Stimulated activated CD4-positive, alpha-beta T cell treated with anti-CD3 and anti-CD28 coated beads, Interleukin-15, amount 100 ng/mL, for 1 hour (primary cell): ENCODE results near the gene CRTC3.
A peak's percentile ranks its signal among the peaks of the same experiment; 100 is the strongest.

ENCODE experiments used
- DNase-seq, 2 donors: peaks; one replicate each; pipeline ENCODE4 v3.0.0-alpha.2; 2020; ENCODE audit warnings: low read depth in 1 of 2, low spot score in 1 of 2

Gene CRTC3

DNA sequence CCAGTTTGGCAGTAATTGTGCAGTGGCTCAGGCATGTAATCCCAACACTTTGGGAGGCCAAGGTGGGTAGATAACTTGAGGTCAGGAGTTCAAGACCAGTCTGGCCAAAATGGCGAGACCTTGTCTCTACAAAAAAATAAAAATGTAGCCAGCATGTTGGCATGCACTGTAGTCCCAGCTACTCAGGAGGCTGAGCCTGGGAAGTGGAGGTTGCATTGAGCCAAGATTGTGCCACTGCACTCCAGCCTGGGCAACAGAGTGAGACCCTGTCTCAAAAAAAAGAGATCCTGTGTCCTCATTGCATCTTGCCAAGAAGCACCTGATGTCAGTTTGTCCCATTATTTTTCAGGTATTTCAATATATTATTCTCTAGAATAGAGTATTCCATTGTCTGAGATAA, 61.8 kb downstream of the CRTC3 start:
- no peak for DNase-seq

GRCh38 chr15:90592131-90592881, 62.6 kb downstream of the CRTC3 start:
- no peak for DNase-seq

DNA sequence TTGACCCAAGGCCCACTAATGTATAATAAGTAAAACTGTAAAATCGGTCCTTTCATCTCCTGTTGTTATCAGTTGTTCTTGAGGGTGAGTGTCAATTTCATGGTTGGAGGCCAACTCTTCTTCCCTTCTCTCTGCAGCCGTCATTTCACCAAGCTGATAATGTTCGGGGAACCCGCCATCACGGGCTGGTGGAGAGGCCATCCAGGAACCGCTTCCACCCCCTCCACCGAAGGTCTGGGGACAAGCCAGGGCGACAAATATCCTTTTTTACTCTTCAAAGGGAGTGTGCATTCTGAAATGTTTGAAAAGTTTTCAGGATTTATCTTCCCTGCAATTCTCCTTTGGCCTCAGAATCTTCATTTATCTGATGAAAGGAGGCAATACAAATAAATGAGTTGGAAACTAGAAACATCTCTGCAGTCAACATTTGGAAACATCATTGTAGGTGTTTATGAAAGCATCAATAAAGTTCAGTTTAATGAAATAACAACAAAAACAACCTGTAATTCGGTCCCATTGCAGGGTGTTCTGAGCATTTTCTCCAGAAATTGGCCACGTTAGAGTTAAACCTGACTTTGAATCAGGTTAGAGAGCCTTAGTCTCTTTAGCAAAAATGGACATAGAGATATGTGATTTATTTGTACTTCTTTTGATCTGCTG, 63.9 kb downstream of the CRTC3 start:
- DNase-seq, result no peak

- peak; percentile 49 to 72 for DNase-seq
Measured at GRCh38 chr15:90594301-90594738, 64.6 kb downstream of the CRTC3 start.

GRCh38 chr15:90595763-90596155, 66.0 kb downstream of the CRTC3 start:
- DNase-seq, result no peak

GRCh38 chr15:90596943-90597342, 67.2 kb downstream of the CRTC3 start:
- no peak for DNase-seq

GRCh38 chr15:90597577-90597976, 67.9 kb downstream of the CRTC3 start:
- DNase-seq, result no peak

DNA sequence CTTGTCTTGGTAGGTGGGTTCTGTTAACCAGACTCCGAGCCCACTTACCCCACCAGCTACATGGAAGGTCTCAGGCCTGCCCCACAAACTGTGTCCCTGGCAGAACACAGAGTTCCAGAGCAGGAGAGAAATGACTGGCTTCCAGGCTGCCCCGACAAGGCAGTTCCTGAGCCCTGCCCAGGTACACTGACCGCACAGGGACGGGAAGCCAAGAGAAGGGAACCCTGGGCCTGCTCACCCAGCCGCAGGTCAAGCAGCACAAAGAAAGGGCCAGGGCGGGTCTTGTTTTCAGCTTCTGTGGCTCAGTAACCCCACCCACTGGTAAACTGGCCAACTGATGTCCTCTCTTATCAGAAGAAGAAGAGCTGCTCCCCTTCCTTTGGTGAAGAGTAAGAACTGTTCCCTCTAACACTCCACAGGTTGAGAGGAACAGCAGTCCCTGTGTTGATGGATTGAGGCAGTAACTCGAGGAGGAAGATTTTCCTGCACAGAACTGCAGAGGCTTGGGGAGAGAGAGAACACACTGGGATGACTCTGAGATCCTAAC, 68.4 kb downstream of the CRTC3 start:
- no peak for DNase-seq

GRCh38 chr15:90598679-90599078, 69.0 kb downstream of the CRTC3 start:
- DNase-seq, result no peak

GRCh38 chr15:90599116-90599515, 69.4 kb downstream of the CRTC3 start:
- no peak for DNase-seq

GRCh38 chr15:90599644-90600043, 69.9 kb downstream of the CRTC3 start:
- no peak for DNase-seq

- no peak for DNase-seq
Measured at GRCh38 chr15:90600954-90601353, 71.2 kb downstream of the CRTC3 start.

DNA sequence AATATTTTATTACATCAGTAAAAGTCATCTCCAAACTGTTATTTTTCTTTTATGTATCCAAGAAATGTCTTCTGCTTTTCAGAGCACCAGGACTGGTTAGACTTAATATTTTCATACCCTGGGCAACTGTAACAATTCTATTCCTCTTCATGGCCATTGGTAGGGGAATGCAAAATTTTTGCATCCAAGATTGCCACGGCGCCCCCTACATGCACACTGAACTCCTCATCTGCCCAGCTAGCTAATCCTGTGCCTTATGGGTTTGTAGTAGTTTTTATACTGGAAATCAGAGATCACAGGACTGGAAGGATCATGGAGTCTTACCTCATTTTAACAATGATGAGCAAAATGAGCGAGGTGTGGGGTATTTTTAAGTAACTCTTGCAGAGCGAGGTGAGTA, 74.2 kb downstream of the CRTC3 start:
- peak in 1 of 2 donors; percentile 20 for DNase-seq

- DNase-seq, result no peak
Measured at GRCh38 chr15:90606641-90607040, 76.9 kb downstream of the CRTC3 start.

DNA sequence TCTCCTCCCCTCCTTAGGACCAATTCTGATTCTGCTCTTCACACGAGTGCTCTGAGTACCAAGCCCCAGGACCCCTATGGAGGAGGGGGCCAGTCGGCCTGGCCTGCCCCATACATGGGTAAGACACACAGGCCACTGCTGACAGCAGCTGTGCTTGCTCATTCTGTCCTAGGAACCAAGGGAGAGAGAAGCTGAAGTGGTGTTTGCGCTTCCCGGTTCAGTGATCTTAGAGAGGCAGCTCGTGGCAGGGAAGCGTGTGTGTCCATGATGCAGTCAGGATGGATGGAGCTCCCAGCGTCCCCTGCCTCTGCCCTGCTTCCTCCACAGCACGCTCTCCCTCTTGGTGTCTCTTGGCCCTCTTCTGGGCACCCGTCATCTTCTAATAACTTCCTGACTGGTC, 77.6 kb downstream of the CRTC3 start:
- no peak for DNase-seq

GRCh38 chr15:90609242-90610180, 79.8 kb downstream of the CRTC3 start:
- no peak for DNase-seq

DNA sequence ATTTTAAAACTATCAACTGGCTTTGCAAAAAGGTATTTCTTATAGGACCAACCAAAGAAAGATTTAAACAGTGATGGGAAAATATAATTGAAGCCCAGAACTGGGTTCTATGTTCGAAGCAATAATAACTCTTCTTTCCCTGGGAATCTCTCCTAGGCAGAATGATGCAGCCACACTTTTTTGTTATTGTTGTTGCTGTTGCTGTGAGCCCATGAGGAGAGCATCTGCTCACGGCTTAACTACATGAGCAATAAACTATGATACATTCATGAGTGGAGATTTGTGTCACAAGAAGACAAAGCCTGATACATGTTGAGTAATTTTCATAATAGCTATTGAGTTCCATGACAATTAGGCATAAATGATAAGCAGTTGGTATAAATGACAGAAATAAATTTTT, 80.5 kb downstream of the CRTC3 start:
- no peak for DNase-seq

DNA sequence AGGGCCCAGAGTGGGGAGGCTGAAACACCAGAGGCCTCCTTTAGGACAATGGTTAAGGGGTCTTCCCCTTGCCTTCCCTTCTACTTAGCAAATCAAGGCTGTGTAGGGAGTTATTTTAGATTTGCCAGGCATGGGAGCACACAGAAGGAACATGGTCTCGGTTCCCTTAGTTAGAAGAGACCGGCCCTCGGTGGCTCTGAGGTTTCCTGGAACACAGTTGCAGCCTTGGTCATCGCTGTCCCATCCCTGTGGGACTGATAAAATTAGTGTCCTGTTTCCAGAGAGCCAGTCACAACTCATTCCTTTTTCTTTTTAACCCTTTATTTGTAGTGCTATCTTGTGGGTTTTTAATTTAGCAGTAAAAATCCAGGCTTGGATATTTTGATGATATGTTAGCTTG, 81.4 kb downstream of the CRTC3 start:
- no peak for DNase-seq

GRCh38 chr15:90617171-90617570, 87.4 kb downstream of the CRTC3 start:
- DNase-seq, result no peak

DNA sequence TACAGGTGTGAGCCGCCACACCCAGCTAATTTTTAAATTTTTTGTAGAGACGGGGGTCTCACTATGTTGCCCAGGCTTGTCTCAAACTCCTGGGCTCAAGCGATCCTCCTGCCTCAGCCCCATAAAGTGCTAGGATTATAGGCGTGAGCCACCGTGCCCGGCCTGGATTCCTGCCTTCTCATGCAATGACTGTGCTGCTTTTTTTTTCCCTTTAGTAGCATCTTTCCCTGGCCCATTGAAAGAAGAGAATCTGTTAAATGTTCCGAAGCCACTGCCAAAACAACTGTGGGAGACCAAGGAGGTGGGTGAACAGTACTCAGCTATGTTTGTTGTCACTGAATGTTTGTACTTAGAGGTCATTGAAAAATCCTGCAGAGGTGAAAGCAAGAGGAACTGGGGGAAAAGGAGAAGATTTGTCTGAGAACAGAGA, 88.0 kb downstream of the CRTC3 start:
- DNase-seq, result no peak

DNA sequence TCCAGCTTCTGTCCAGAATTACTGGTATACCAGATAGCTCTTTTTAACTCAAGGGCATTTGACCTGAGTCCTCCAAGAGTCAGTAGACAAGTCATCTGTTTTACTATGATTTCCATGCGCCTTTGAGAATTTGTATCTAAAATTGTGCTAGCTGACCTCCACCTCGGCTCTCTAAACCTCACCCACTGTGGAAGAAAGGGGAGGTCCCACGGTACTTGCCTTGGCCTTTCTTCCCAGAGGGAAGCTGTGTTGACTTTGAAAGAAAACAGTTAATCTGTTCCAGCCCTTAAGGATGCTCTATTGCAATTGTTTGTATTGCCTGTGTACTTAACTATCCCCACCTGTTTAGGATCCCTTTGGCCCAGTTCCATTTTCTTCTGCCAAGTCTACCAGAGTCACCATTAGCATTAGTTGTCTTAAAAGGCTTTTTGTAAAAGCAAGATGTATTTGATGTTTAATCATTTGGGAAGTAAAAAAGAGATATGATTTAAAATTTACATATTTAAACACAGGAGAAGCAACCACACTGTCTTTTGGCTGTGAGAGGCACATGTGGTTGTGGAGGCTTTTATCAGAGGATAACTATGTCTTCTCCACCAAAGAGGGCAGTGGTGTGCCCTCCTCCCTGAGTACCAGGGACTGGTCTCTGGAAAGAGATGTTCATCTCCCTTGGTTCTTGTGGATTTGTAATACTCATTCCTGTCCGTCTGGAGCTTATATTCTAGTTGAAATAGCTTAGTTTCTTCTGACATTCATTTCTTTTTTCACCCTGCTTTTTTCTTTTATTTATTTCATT, 88.8 kb downstream of the CRTC3 start:
- no peak for DNase-seq
